ENCODE data around the gene UXT.

- TF ChIP-seq PATZ1 (CRISPR knock-in tag; IDR thresholded peaks at IDR 0.05; ENCODE audit: borderline replicate concordance) (no peak), PPARA (CRISPR knock-in tag; IDR thresholded peaks at IDR 0.05; ENCODE audit: borderline replicate concordance) (no peak), RARB (CRISPR knock-in tag; IDR thresholded peaks at IDR 0.05) (no peak), TCF4 (CRISPR knock-in tag; IDR thresholded peaks at IDR 0.05; ENCODE audit: borderline replicate concordance) (no peak), OSR1 (CRISPR knock-in tag; IDR thresholded peaks at IDR 0.05) (no peak), POU6F1 (CRISPR knock-in tag; IDR thresholded peaks at IDR 0.05; ENCODE audit: borderline replicate concordance, low read depth) (no peak)
Measured at GRCh38 chrX:47634871-47635575, 24.0 kb downstream of the UXT start.
